ENCODE data around the gene ANKS1B.

The ANKS1B gene

GRCh38 chr12:99393763-99394162, 591.0 kb downstream of the ANKS1B start:
- CTCF ChIA-PET, result no interaction called here
- DNase-seq (ENCODE audit: low spot score), result no peak
- H3K27ac ChIP-seq, result no peak overlapping the region
- POLR2A ChIA-PET (ENCODE audit: low non-redundant PET), result no interaction called here
- TF ChIP-seq, protein P1, sequence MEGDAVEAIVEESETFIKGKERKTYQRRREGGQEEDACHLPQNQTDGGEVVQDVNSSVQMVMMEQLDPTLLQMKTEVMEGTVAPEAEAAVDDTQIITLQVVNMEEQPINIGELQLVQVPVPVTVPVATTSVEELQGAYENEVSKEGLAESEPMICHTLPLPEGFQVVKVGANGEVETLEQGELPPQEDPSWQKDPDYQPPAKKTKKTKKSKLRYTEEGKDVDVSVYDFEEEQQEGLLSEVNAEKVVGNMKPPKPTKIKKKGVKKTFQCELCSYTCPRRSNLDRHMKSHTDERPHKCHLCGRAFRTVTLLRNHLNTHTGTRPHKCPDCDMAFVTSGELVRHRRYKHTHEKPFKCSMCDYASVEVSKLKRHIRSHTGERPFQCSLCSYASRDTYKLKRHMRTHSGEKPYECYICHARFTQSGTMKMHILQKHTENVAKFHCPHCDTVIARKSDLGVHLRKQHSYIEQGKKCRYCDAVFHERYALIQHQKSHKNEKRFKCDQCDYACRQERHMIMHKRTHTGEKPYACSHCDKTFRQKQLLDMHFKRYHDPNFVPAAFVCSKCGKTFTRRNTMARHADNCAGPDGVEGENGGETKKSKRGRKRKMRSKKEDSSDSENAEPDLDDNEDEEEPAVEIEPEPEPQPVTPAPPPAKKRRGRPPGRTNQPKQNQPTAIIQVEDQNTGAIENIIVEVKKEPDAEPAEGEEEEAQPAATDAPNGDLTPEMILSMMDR (conservative IDR thresholded peaks at IDR 0.05; ENCODE audit: low read depth), result no peak

DNA sequence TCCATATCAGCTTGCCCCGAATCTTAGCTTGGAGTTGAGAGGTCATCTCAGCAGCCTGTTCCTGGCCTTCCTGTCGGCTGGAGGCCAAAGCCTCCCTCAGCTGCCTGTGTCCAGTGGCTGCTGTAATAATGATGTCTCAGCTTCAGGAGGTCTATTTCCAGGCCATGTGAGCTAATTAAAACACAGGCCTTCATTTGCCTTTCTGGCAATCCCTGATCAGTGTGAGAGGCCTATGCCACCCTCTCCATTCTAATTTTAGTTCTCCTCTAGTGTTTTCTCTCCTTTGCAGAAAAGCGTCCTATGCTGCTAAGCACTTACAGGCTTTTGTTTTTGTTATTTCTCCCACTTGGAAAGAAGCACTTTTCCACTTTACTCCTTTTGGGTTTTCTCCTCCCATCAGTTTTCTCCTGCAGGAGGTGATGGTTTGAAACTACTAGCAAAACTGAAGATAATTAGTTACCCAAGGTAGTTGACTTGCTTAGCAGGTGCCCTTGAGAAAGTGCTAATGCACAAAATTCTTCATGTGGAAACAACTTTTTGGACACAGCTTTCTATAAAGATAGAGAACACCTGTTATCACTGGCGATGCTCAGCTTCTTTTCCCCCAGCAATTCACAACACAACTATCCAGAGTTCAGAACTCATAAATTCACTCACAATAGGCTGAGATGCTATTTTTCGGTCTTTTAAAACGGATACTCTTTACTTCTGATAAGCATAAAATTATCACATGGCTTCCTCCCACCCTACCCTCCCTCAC, 592.5 kb downstream of the ANKS1B start:
- H3K27ac ChIP-seq, result no peak overlapping the region
- ChIA-PET CTCF (no interaction called here), POLR2A (ENCODE audit: low non-redundant PET) (no interaction called here)
- DNase-seq (ENCODE audit: low spot score), result no peak
- TF ChIP-seq, protein P1 (conservative IDR thresholded peaks at IDR 0.05; ENCODE audit: low read depth), result no peak

GRCh38 chr12:99390707-99391106, 594.0 kb downstream of the ANKS1B start:
- ChIA-PET POLR2A (ENCODE audit: low non-redundant PET) (no interaction called here), CTCF (no interaction called here)
- no peak for DNase-seq (ENCODE audit: low spot score)
- H3K27ac ChIP-seq, result no peak overlapping the region
- TF ChIP-seq, protein P1 (conservative IDR thresholded peaks at IDR 0.05; ENCODE audit: low read depth), result no peak

GRCh38 chr12:99389751-99390150, 595.0 kb downstream of the ANKS1B start:
- CTCF ChIA-PET, result no interaction called here
- TF ChIP-seq, protein P1 (conservative IDR thresholded peaks at IDR 0.05; ENCODE audit: low read depth), result no peak
- H3K27ac ChIP-seq, result no peak overlapping the region
- POLR2A ChIA-PET (ENCODE audit: low non-redundant PET), result no interaction called here
- no peak for DNase-seq (ENCODE audit: low spot score)

DNA sequence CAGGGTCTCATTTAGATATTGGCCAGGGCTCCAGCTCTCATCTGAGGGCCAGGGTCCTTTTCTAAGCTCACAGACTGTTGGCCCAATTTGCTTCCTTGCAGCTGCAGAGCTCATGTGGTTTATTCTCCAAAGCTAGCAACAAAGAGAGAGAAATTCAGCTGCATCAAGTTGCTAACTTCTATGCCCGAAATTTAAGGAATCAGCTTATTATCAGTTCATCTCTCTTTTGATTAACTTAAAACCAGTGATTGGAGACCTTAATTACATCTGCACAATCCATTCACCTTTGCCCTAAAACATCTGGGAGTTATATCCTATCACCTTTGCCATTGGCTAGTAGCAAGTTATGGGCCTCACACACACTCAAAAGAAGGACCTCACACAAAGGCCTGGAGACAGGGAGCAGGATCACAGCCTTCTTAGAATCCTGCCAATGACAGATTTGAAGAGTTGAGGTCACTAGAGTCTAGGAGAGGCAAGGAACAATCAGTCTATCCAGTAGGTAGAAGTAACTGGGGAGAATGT, 596.0 kb downstream of the ANKS1B start:
- ChIA-PET CTCF (no interaction called here), POLR2A (ENCODE audit: low non-redundant PET) (no interaction called here)
- no peak for DNase-seq (ENCODE audit: low spot score)
- TF ChIP-seq, protein P1 (conservative IDR thresholded peaks at IDR 0.05; ENCODE audit: low read depth), result no peak
- H3K27ac ChIP-seq, result no peak overlapping the region

DNA sequence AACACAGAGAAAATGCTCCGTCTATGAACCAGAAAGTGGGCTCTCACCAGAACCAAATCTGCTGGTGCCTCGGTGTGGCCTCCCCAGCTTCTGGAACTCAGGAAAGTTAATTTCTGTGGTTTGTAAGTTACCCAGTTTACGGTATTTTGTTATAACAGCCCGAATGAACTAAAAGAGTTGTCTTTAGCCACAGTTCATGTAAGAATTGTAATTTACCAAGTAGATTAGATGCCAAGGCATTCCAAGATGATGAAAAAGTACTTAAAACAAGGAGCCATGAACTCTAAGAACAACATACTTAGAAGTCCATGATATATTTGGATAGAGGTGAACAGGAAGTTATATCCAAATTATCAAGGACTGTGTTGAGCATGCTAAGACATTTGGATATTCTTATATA, 597.1 kb downstream of the ANKS1B start:
- TF ChIP-seq, protein P1 (conservative IDR thresholded peaks at IDR 0.05; ENCODE audit: low read depth), result no peak
- no peak for DNase-seq (ENCODE audit: low spot score)
- H3K27ac ChIP-seq, result no peak overlapping the region
- ChIA-PET CTCF (interaction anchor here (0.6 kb wide), 1 partner anchor 343 kb away, joined by 3 read pairs; no protein-coding TSS in a partner anchor), POLR2A (ENCODE audit: low non-redundant PET) (no interaction called here)
